MM.1S (cell line): ENCODE results near the gene CEACAM16.

ENCODE experiments used
- DNase-seq: peaks from one replicate; pipeline ENCODE4 v3.0.0-alpha.2; 2015
- H2AFZ ChIP-seq: fragments of 300-600 bp; sonication (generic); 2 replicates; pipeline ENCODE4 v1.6.0; 2016; ENCODE audit warnings: antibody characterized with exemption, low read length
- H3F3A ChIP-seq: fragments of 300-600 bp; sonication (generic); 2 replicates; pipeline ENCODE4 v1.6.1; 2016; ENCODE audit warnings: mild to moderate bottlenecking, antibody characterized with exemption, low read length, moderate library complexity, mixed read lengths; ENCODE audit not compliant: insufficient read depth
- H3K27ac ChIP-seq: fragments of 300-600 bp; sonication (generic); 2 replicates; pipeline ENCODE4 v1.5.1; 2016; ENCODE audit warnings: mild to moderate bottlenecking, low read length
- H3K27me3 ChIP-seq: fragments of 300-600 bp; sonication (generic); replicated peaks from 2 replicates; pipeline ENCODE4 v1.6.0; 2016; ENCODE audit warnings: low read length; ENCODE audit not compliant: insufficient read depth
- H3K36me3 ChIP-seq: fragments of 300-600 bp; sonication (generic); replicated peaks from 2 replicates; pipeline ENCODE4 v1.6.1; 2016; ENCODE audit warnings: mild to moderate bottlenecking, low read length, mixed read lengths; ENCODE audit not compliant: insufficient read depth
- H3K4me1 ChIP-seq: fragments of 300-600 bp; sonication (generic); 2 replicates; pipeline ENCODE4 v1.6.1; 2016; ENCODE audit warnings: low read length, mixed read lengths
- H3K4me2 ChIP-seq: fragments of 300-600 bp; sonication (generic); 2 replicates; pipeline ENCODE4 v1.6.0; 2016; ENCODE audit warnings: low read depth, low read length
- H3K4me3 ChIP-seq: fragments of 300-600 bp; sonication (generic); 2 replicates; pipeline ENCODE4 v1.5.1; 2016; ENCODE audit warnings: low read length, mixed read lengths
- H3K79me2 ChIP-seq: fragments of 300-600 bp; sonication (generic); 2 replicates; pipeline ENCODE4 v1.6.1; 2016; ENCODE audit warnings: mixed run types, low read length, mixed read lengths
- H3K9ac ChIP-seq: fragments of 300-600 bp; sonication (generic); 2 replicates; pipeline ENCODE4 v1.6.1; 2016; ENCODE audit warnings: low read length, mixed read lengths
- H3K9me2 ChIP-seq: fragments of 300-600 bp; sonication (generic); replicated peaks from 2 replicates; pipeline ENCODE4 v1.6.1; 2016; ENCODE audit warnings: mild to moderate bottlenecking, low read length, mixed read lengths; ENCODE audit not compliant: insufficient read depth
- H3K9me3 ChIP-seq: fragments of 300-600 bp; sonication (generic); replicated peaks from 2 replicates; pipeline ENCODE4 v1.6.1; 2016; ENCODE audit warnings: mild to moderate bottlenecking, low read length, mixed read lengths; ENCODE audit not compliant: insufficient read depth
- H4K20me1 ChIP-seq: fragments of 300-600 bp; sonication (generic); 2 replicates; pipeline ENCODE4 v1.6.1; 2016; ENCODE audit warnings: mild to moderate bottlenecking, low read length, moderate library complexity, mixed read lengths; ENCODE audit not compliant: insufficient read depth
- CTCF ChIP-seq: fragments of 300-600 bp; sonication (generic); IDR thresholded peaks from 2 replicates; pipeline ENCODE4 v1.5.1; 2016; ENCODE audit warnings: antibody characterized with exemption, low read length, mixed read lengths
- EZH2 ChIP-seq: fragments of 300-600 bp; sonication (generic); optimal IDR thresholded peaks from 2 replicates; pipeline ENCODE3; 2017; ENCODE audit warnings: low read depth, mild to moderate bottlenecking, antibody characterized with exemption, low read length, mixed read lengths
- EZH2phosphoT487 ChIP-seq: fragments of 300-600 bp; sonication (generic); IDR thresholded peaks from 2 replicates; pipeline ENCODE4 v1.6.1; 2018; ENCODE audit warnings: antibody characterized with exemption, low read length

The CEACAM16 gene

GRCh38 chr19:44759083-44759804 lies 60.3 kb downstream of the CEACAM16 start:
- Histone ChIP-seq H3K9ac (no peak overlapping the region), H4K20me1 (no peaks in the 10 kb centered on the region), H3K79me2 (peaks cover 15% of the 10 kb centered on the region), H3K9me3 (no peaks in the 10 kb centered on the region), H3F3A (peaks cover under 1% of the 10 kb centered on the region; the same call in 1 of the 2 replicates), H3K9me2 (no peaks in the 10 kb centered on the region), H3K4me1 (peaks cover 8% of the 10 kb centered on the region), H3K4me3 (no peak overlapping the region), H3K27me3 (no peaks in the 10 kb centered on the region), H3K36me3 (no peaks in the 10 kb centered on the region), H2AFZ (no peak overlapping the region), H3K4me2 (no peak overlapping the region), H3K27ac (no peak overlapping the region)
- TF ChIP-seq EZH2 (no peak), EZH2phosphoT487 (no peak), CTCF (no peak)
- no peak for DNase-seq
